ENCODE measurements around the gene SETD5. TPM values are rescaled to one million over a fixed set of nuclear protein-coding genes. Genes with fewer than 3 reads are reported as not detected.

The SETD5 gene
- total and polyA plus RNA-seq, 4 experiments from 2014 or later: 8.4 to 142 (median 96.4) TPM

- peaks cover 49% of the 10 kb centered on the region for H3K36me3 ChIP-seq (ENCODE audit: insufficient read depth, low read length)
Measured at GRCh38 chr3:9450991-9451390, 53.6 kb downstream of the SETD5 start.

GRCh38 chr3:9452417-9452816 lies 55.0 kb downstream of the SETD5 start:
- Histone ChIP-seq H3K27ac (ENCODE audit: low read depth, low read length) (peak overlapping the region; percentile 43), H3K4me1 (ENCODE audit: insufficient read depth, low read length) (peaks cover 19% of the 10 kb centered on the region), H3K9me3 (ENCODE audit: control insufficient read depth in 1 of 2, low read length in 2 of 2) (no peaks in the 10 kb centered on the region), H3K36me3 (ENCODE audit: insufficient read depth, low read length) (peaks cover 38% of the 10 kb centered on the region), H3K27me3 (ENCODE audit: insufficient read depth, low read length) (no peaks in the 10 kb centered on the region), H3K4me3 (ENCODE audit: low read length in 2 of 2) (no peak overlapping the region)
- H3K4me3 Mint-ChIP-seq: peak overlapping the region in 6 of 8 donors; percentile 3 to 77 (median 30)
- peak overlapping the region; percentile 83 to 94 (median 90) for H3K27ac Mint-ChIP-seq
- ChIA-PET CTCF (ENCODE audit: partially characterized antibody) (interaction anchor here (0.7 to 1.8 kb wide), 3 partner anchors 48 to 928 kb away, joined by 3 to 10 read pairs (median 3); no protein-coding TSS in a partner anchor), POLR2A (ENCODE audit: partially characterized antibody) (interaction anchor here (1.6 kb wide), 1 partner anchor 55 kb away, joined by 7 read pairs; the partner anchor contains the start of gene SETD5)
- no peaks in the 10 kb centered on the region for H3K9me3 Mint-ChIP-seq
- intact Hi-C loops (cut with micrococcal nuclease): no loop called here
- peaks cover 38 to 71% of the 10 kb centered on the region in 2 donors for H3K36me3 Mint-ChIP-seq
- no peaks in the 10 kb centered on the region for H3K27me3 Mint-ChIP-seq
- H3K4me1 Mint-ChIP-seq: peaks cover 14 to 41% (median 22%) of the 10 kb centered on the region in 4 donors
- DNase-seq: peak in 4 of 5 donors; percentile 12 to 30 (median 20)

More at GRCh38 chr3:9450991-9451390, 53.6 kb downstream of the SETD5 start:
- H3K36me3 Mint-ChIP-seq: peaks cover 46 to 75% of the 10 kb centered on the region in 2 donors
- H3K4me3 ChIP-seq (ENCODE audit: low read length in 2 of 2): no peak overlapping the region
- H3K4me3 Mint-ChIP-seq: no peak overlapping the region
- CTCF ChIA-PET (ENCODE audit: partially characterized antibody): interaction anchor here (1.6 to 1.8 kb wide), 2 partner anchors 46 to 98 kb away, joined by 3 to 10 read pairs; no protein-coding TSS in a partner anchor
- H3K4me1 ChIP-seq (ENCODE audit: insufficient read depth, low read length): peaks cover 19% of the 10 kb centered on the region
- intact Hi-C loops (cut with micrococcal nuclease): loop anchor here (2.0 kb wide), 1 partner anchor 98 kb away; no protein-coding TSS in a partner anchor
- H3K4me1 Mint-ChIP-seq: peaks cover 14 to 41% (median 22%) of the 10 kb centered on the region in 4 donors
- H3K9me3 ChIP-seq (ENCODE audit: control insufficient read depth in 1 of 2, low read length in 2 of 2): no peaks in the 10 kb centered on the region
- no peak overlapping the region for H3K27ac ChIP-seq (ENCODE audit: low read depth, low read length)
- H3K27me3 ChIP-seq (ENCODE audit: insufficient read depth, low read length): no peaks in the 10 kb centered on the region
- DNase-seq: no peak
- no peaks in the 10 kb centered on the region for H3K27me3 Mint-ChIP-seq
- H3K9me3 Mint-ChIP-seq: no peaks in the 10 kb centered on the region
- peak overlapping the region in 5 of 7 donors; percentile 46 to 90 (median 76) for H3K27ac Mint-ChIP-seq
- POLR2A ChIA-PET (ENCODE audit: partially characterized antibody): interaction anchor here (1.6 kb wide), 1 partner anchor 54 kb away, joined by 7 read pairs; the partner anchor contains the start of gene SETD5

- Histone ChIP-seq H3K27me3 (ENCODE audit: insufficient read depth, low read length) (no peaks in the 10 kb centered on the region), H3K27ac (ENCODE audit: low read depth, low read length) (no peak overlapping the region), H3K36me3 (ENCODE audit: insufficient read depth, low read length) (peaks cover 20% of the 10 kb centered on the region), H3K4me1 (ENCODE audit: insufficient read depth, low read length) (peaks cover 19% of the 10 kb centered on the region), H3K4me3 (ENCODE audit: low read length in 2 of 2) (no peak overlapping the region), H3K9me3 (ENCODE audit: control insufficient read depth in 1 of 2, low read length in 2 of 2) (no peaks in the 10 kb centered on the region)
- Mint-ChIP-seq H3K36me3 (peaks cover 19 to 49% of the 10 kb centered on the region in 2 donors), H3K4me1 (peaks cover 6 to 22% (median 11%) of the 10 kb centered on the region in 4 donors), H3K27me3 (no peaks in the 10 kb centered on the region), H3K4me3 (no peak overlapping the region), H3K9me3 (no peaks in the 10 kb centered on the region), H3K27ac (peak overlapping the region in 1 of 7 donors; percentile 6)
- CTCF ChIA-PET (ENCODE audit: partially characterized antibody): interaction anchor here (1.0 to 1.5 kb wide), 2 partner anchors 101 to 102 kb away, joined by 4 to 5 read pairs; no protein-coding TSS in a partner anchor
- DNase-seq: no peak
- intact Hi-C loops (cut with micrococcal nuclease): no loop called here
- POLR2A ChIA-PET (ENCODE audit: partially characterized antibody): interaction anchor here (1.1 kb wide), 1 partner anchor 59 kb away, joined by 3 read pairs; the partner anchor contains the start of gene SETD5
Measured at GRCh38 chr3:9455596-9456131, 58.2 kb downstream of the SETD5 start.

- Mint-ChIP-seq H3K36me3 (peaks cover 69 to 82% of the 10 kb centered on the region in 2 donors), H3K27ac (peak overlapping the region in 5 of 7 donors; percentile 3 to 78 (median 65)), H3K4me1 (peaks cover 0 to 12% (median 6%) of the 10 kb centered on the region in 4 donors), H3K4me3 (no peak overlapping the region), H3K27me3 (no peaks in the 10 kb centered on the region), H3K9me3 (no peaks in the 10 kb centered on the region)
- Histone ChIP-seq H3K36me3 (ENCODE audit: insufficient read depth, low read length) (peaks cover 90% of the 10 kb centered on the region), H3K4me3 (ENCODE audit: low read length in 2 of 2) (no peak overlapping the region), H3K27me3 (ENCODE audit: insufficient read depth, low read length) (no peaks in the 10 kb centered on the region), H3K9me3 (ENCODE audit: control insufficient read depth in 1 of 2, low read length in 2 of 2) (no peaks in the 10 kb centered on the region), H3K4me1 (ENCODE audit: insufficient read depth, low read length) (no peaks in the 10 kb centered on the region), H3K27ac (ENCODE audit: low read depth, low read length) (no peak overlapping the region)
- no peak for DNase-seq
- intact Hi-C loops (cut with micrococcal nuclease): no loop called here
- CTCF ChIA-PET (ENCODE audit: partially characterized antibody): no interaction called here
- POLR2A ChIA-PET (ENCODE audit: partially characterized antibody): no interaction called here
Measured at GRCh38 chr3:9467451-9467850, 70.0 kb downstream of the SETD5 start.

GRCh38 chr3:9468460-9468859 lies 71.0 kb downstream of the SETD5 start:
- H3K9me3 ChIP-seq (ENCODE audit: control insufficient read depth in 1 of 2, low read length in 2 of 2): no peaks in the 10 kb centered on the region
- Mint-ChIP-seq H3K36me3 (peaks cover 77 to 87% of the 10 kb centered on the region in 2 donors), H3K4me3 (no peak overlapping the region), H3K4me1 (peaks cover 0 to 12% (median 6%) of the 10 kb centered on the region in 4 donors), H3K27ac (peak overlapping the region in 5 of 7 donors; percentile 28 to 92 (median 44)), H3K27me3 (no peaks in the 10 kb centered on the region), H3K9me3 (no peaks in the 10 kb centered on the region)
- no peak overlapping the region for H3K4me3 ChIP-seq (ENCODE audit: low read length in 2 of 2)
- H3K27me3 ChIP-seq (ENCODE audit: insufficient read depth, low read length): no peaks in the 10 kb centered on the region
- H3K36me3 ChIP-seq (ENCODE audit: insufficient read depth, low read length): peaks cover 93% of the 10 kb centered on the region
- ChIA-PET CTCF (ENCODE audit: partially characterized antibody) (interaction anchor here (1.3 kb wide), 1 partner anchor 115 kb away, joined by 4 read pairs; no protein-coding TSS in a partner anchor), POLR2A (ENCODE audit: partially characterized antibody) (interaction anchor here (0.6 kb wide), 1 partner anchor 50 kb away, joined by 3 read pairs; no protein-coding TSS in a partner anchor)
- no peaks in the 10 kb centered on the region for H3K4me1 ChIP-seq (ENCODE audit: insufficient read depth, low read length)
- intact Hi-C loops (cut with micrococcal nuclease): no loop called here
- DNase-seq: no peak
- no peak overlapping the region for H3K27ac ChIP-seq (ENCODE audit: low read depth, low read length)

- peaks cover 80 to 89% of the 10 kb centered on the region in 2 donors for H3K36me3 Mint-ChIP-seq
- peaks cover 0 to 12% (median 6%) of the 10 kb centered on the region in 4 donors for H3K4me1 Mint-ChIP-seq
- DNase-seq: no peak
- H3K4me3 ChIP-seq (ENCODE audit: low read length in 2 of 2): no peak overlapping the region
- no peaks in the 10 kb centered on the region for H3K9me3 Mint-ChIP-seq
- CTCF ChIA-PET (ENCODE audit: partially characterized antibody): interaction anchor here (0.9 kb wide), 1 partner anchor 33 kb away, joined by 3 read pairs; no protein-coding TSS in a partner anchor
- intact Hi-C loops (cut with micrococcal nuclease): no loop called here
- peak overlapping the region in 1 of 7 donors; percentile 11 for H3K27ac Mint-ChIP-seq
- no peak overlapping the region for H3K4me3 Mint-ChIP-seq
- H3K27me3 Mint-ChIP-seq: no peaks in the 10 kb centered on the region
- H3K4me1 ChIP-seq (ENCODE audit: insufficient read depth, low read length): no peaks in the 10 kb centered on the region
- H3K27ac ChIP-seq (ENCODE audit: low read depth, low read length): no peak overlapping the region
- peaks cover 96% of the 10 kb centered on the region for H3K36me3 ChIP-seq (ENCODE audit: insufficient read depth, low read length)
- H3K9me3 ChIP-seq (ENCODE audit: control insufficient read depth in 1 of 2, low read length in 2 of 2): no peaks in the 10 kb centered on the region
- POLR2A ChIA-PET (ENCODE audit: partially characterized antibody): no interaction called here
- H3K27me3 ChIP-seq (ENCODE audit: insufficient read depth, low read length): no peaks in the 10 kb centered on the region
Measured at GRCh38 chr3:9469986-9470385, 72.6 kb downstream of the SETD5 start.

GRCh38 chr3:9473496-9474065 lies 76.2 kb downstream of the SETD5 start:
- peak overlapping the region in 1 of 7 donors; percentile 9 for H3K27ac Mint-ChIP-seq
- POLR2A ChIA-PET (ENCODE audit: partially characterized antibody): no interaction called here

More at GRCh38 chr3:9473496-9474065, 76.2 kb downstream of the SETD5 start:
- no peaks in the 10 kb centered on the region for H3K9me3 ChIP-seq (ENCODE audit: control insufficient read depth in 1 of 2, low read length in 2 of 2)
- no peaks in the 10 kb centered on the region for H3K4me1 ChIP-seq (ENCODE audit: insufficient read depth, low read length)
- peaks cover 86 to 91% of the 10 kb centered on the region in 2 donors for H3K36me3 Mint-ChIP-seq
- H3K27me3 ChIP-seq (ENCODE audit: insufficient read depth, low read length): no peaks in the 10 kb centered on the region
- H3K4me3 ChIP-seq (ENCODE audit: low read length in 2 of 2): no peak overlapping the region
- H3K27ac ChIP-seq (ENCODE audit: low read depth, low read length): no peak overlapping the region
- intact Hi-C loops (cut with micrococcal nuclease): no loop called here
- no peaks in the 10 kb centered on the region for H3K9me3 Mint-ChIP-seq
- CTCF ChIA-PET (ENCODE audit: partially characterized antibody): no interaction called here
- no peaks in the 10 kb centered on the region for H3K27me3 Mint-ChIP-seq
- H3K36me3 ChIP-seq (ENCODE audit: insufficient read depth, low read length): peaks cover 88% of the 10 kb centered on the region
- DNase-seq: no peak
- H3K4me3 Mint-ChIP-seq: no peak overlapping the region
- H3K4me1 Mint-ChIP-seq: peaks cover 0 to 5% (median 3%) of the 10 kb centered on the region in 4 donors
